Ishikawa (cell line): ENCODE results near the gene NOS1AP.

Experiments
- EP300 ChIP-seq: IDR thresholded peaks from 2 replicates; pipeline ENCODE4 v1.6.1; 2012; ENCODE audit warnings: borderline replicate concordance
- NFIC ChIP-seq: IDR thresholded peaks from 2 replicates; pipeline ENCODE4 v1.6.1; 2012
- ZBTB7A ChIP-seq: IDR thresholded peaks from 2 replicates; pipeline ENCODE4 v1.6.1; 2012; ENCODE audit warnings: low read depth

DNA sequence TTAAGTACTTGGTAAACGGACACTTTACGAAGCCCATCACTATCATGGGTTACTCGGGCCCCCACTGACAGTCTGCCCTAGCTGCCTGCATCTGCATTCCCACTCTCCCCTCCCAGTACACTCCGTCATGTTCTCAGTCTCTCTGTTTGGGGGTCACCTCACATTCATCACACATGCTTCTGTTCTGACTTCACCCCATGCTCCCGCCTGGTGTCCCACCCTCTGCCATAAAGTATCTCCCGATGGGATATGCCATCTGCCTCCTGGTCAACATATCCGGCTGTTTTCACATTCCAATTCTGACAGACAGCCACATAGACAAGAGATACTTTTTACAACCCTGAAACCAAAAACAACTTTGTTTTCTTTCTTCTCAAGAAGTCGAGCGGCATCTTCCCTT lies 46.9 kb upstream of the NOS1AP start:
- TF ChIP-seq ZBTB7A (no peak), NFIC (no peak), EP300 (no peak)
